Measurements from ENCODE around the gene RABGAP1L. TPM values are rescaled to one million over a fixed set of nuclear protein-coding genes. Genes with fewer than 3 reads are reported as not detected.
A peak's percentile ranks its signal among the peaks of the same experiment; 100 is the strongest.

RABGAP1L gene
- total and polyA plus RNA-seq, 4 donors, result 33.7 to 128 (median 62.1) TPM

DNA sequence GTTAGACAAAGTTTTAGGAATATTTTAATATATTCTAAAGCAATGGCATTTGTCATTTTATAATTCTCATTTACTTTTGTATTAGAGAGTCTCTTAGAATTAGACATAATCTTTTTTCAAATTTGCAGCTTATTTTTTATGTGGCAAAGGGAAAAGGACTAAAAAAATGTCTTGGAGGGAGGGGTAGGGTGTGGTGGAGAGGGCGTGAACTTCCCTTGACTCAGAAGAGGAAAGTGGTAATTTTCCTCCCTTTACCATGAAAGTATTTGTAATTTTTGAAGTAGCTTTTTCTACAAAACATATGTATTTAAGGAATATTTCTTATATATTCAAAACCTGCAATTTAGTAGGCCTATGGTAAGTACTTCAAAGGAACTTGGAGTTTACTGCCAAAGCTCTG lies 6.9 kb upstream of the RABGAP1L start:
- H3K27me3 ChIP-seq (ENCODE audit: control insufficient read depth, insufficient read depth, low read length), result no peaks in the 10 kb centered on the region
- H3K4me1 ChIP-seq (ENCODE audit: control insufficient read depth, insufficient read depth, low read length), result no peaks in the 10 kb centered on the region
- no CpG with 5 or more reads among the region's 1 CpG for WGBS (ENCODE audit: insufficient coverage)
- peaks cover 2% of the 10 kb centered on the region for H3K9me3 ChIP-seq (ENCODE audit: control insufficient read depth, insufficient read depth, low read length)
- H3K27ac ChIP-seq (ENCODE audit: low read depth, low read length), result no peak overlapping the region
- DNase-seq (ENCODE audit: low read depth in 4 of 6, low spot score in 6 of 6), result no peak
- H3K4me3 ChIP-seq (ENCODE audit: low read depth, low read length), result no peak overlapping the region
- H3K36me3 ChIP-seq (ENCODE audit: control insufficient read depth, insufficient read depth, low read length), result no peaks in the 10 kb centered on the region

DNA sequence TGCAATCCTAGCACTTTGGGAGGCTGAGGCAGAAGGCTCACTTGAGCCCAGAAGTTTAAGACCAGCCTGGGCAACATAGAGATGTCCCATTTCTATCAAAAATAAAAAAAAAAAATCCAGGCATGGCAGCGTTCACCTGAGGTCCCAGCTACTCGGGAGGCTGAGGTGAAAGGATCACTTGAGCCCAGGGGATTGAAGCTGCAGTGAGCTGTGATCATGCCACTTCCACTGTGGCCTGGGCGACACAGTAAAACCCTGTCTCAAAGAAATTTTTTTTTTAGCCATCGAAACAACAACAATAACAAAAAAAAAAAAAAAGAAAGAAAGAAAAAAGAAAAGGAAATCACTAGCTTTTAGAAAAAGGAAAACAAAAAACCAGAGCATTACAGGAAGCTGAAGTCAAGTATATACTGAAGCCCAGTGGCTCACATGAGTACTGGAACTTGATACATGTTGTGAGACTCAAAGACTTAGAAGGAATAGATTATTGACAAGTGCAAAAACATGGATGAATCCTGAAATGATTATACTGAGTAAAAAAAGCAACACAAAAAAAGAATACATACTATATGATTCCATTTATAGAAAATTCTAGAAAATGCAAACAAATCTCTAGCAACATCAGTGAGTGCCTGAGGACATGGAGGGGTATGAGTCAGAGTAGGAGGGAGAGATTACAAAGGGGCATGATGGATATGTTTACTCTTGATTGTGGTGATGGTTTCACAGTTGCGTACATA lies 6.1 kb upstream of the RABGAP1L start:
- DNase-seq (ENCODE audit: low read depth in 4 of 6, low spot score in 6 of 6), result no peak
- no peaks in the 10 kb centered on the region for H3K36me3 ChIP-seq (ENCODE audit: control insufficient read depth, insufficient read depth, low read length)
- H3K4me1 ChIP-seq (ENCODE audit: control insufficient read depth, insufficient read depth, low read length), result no peaks in the 10 kb centered on the region
- peaks cover 2% of the 10 kb centered on the region for H3K9me3 ChIP-seq (ENCODE audit: control insufficient read depth, insufficient read depth, low read length)
- H3K27ac ChIP-seq (ENCODE audit: low read depth, low read length), result no peak overlapping the region
- 50% methylated on average over 2 of the region's 5 CpGs for WGBS (ENCODE audit: insufficient coverage)
- no peaks in the 10 kb centered on the region for H3K27me3 ChIP-seq (ENCODE audit: control insufficient read depth, insufficient read depth, low read length)
- H3K4me3 ChIP-seq (ENCODE audit: low read depth, low read length), result no peak overlapping the region

DNA sequence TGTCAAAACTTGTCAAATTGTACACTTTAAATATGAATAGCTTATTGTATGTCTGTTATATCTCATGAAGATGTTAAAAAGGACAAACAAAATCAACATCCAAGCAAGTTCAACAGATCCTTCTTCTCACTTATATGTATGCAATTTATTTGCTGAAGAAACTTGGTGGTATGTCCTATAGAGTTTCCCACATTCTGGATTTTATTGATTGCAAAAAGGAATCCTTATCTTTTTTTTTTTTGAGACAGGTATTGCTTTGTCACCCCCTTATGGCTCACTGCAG lies 5.6 kb upstream of the RABGAP1L start:
- DNase-seq (ENCODE audit: low read depth in 4 of 6, low spot score in 6 of 6), result no peak
- Histone ChIP-seq H3K36me3 (ENCODE audit: control insufficient read depth, insufficient read depth, low read length) (no peaks in the 10 kb centered on the region), H3K4me1 (ENCODE audit: control insufficient read depth, insufficient read depth, low read length) (no peaks in the 10 kb centered on the region), H3K4me3 (ENCODE audit: low read depth, low read length) (no peak overlapping the region), H3K27me3 (ENCODE audit: control insufficient read depth, insufficient read depth, low read length) (no peaks in the 10 kb centered on the region), H3K9me3 (ENCODE audit: control insufficient read depth, insufficient read depth, low read length) (peaks cover 2% of the 10 kb centered on the region), H3K27ac (ENCODE audit: low read depth, low read length) (no peak overlapping the region)

DNA sequence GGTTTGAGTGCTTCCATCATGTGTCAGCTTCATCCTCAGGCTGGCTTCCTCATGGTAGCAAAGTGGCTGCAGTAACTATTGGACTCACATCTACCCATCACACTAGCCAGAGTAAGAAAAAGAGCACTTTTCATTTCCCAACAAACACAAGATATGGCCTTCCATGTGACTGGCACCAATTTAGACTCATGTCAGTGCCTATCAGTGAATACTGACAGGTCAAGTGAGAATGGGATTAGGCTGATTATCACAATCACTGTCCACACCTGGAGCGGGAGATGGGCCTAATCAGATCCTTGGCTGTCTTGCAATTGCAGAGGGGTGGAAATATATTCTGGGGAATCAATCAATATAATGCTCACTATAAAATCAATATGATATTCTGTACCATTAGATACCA lies 2.9 kb upstream of the RABGAP1L start:
- WGBS (ENCODE audit: insufficient coverage), result no CpG with 5 or more reads among the region's 1 CpG
- Histone ChIP-seq H3K4me1 (ENCODE audit: control insufficient read depth, insufficient read depth, low read length) (peaks cover 8% of the 10 kb centered on the region), H3K27ac (ENCODE audit: low read depth, low read length) (no peak overlapping the region), H3K4me3 (ENCODE audit: low read depth, low read length) (no peak overlapping the region), H3K36me3 (ENCODE audit: control insufficient read depth, insufficient read depth, low read length) (no peaks in the 10 kb centered on the region), H3K9me3 (ENCODE audit: control insufficient read depth, insufficient read depth, low read length) (no peaks in the 10 kb centered on the region), H3K27me3 (ENCODE audit: control insufficient read depth, insufficient read depth, low read length) (no peaks in the 10 kb centered on the region)
- no peak for DNase-seq (ENCODE audit: low read depth in 4 of 6, low spot score in 6 of 6)

DNA sequence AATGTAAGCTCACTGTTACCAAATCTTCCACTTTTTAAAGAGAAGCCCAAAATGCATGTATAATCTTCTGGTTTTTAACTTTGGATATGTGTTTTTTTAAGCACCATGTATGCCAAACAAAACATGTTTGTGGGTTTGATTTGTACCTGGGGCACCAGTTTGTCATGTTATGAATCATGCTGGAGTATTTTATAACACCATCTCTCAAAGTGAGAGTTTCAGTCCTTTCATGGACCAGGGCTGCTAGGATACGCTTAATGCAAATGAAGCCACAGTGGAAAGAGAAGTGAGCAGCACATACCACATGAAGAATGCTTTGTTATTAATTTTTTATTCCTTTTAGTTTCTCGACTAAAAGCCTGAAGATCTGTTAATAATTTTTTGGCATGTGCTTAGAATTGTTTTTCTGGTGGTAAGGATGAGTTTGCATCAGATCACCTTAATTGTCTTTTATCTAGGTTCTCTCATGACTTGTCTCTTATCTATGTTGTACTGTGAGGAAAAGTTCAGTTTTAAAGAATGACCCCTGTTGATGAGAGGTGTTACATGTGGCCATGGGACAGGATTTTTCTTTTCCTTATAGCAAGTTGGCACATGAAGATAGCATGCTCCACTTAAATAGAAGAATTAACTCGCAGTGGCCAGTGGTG lies 2.0 kb upstream of the RABGAP1L start:
- Histone ChIP-seq H3K36me3 (ENCODE audit: control insufficient read depth, insufficient read depth, low read length) (no peaks in the 10 kb centered on the region), H3K27ac (ENCODE audit: low read depth, low read length) (no peak overlapping the region), H3K27me3 (ENCODE audit: control insufficient read depth, insufficient read depth, low read length) (no peaks in the 10 kb centered on the region), H3K4me1 (ENCODE audit: control insufficient read depth, insufficient read depth, low read length) (peaks cover 9% of the 10 kb centered on the region), H3K4me3 (ENCODE audit: low read depth, low read length) (no peak overlapping the region), H3K9me3 (ENCODE audit: control insufficient read depth, insufficient read depth, low read length) (no peaks in the 10 kb centered on the region)
- no peak for DNase-seq (ENCODE audit: low read depth in 4 of 6, low spot score in 6 of 6)
- WGBS (ENCODE audit: insufficient coverage), result no CpG with 5 or more reads among the region's 3 CpGs

DNA sequence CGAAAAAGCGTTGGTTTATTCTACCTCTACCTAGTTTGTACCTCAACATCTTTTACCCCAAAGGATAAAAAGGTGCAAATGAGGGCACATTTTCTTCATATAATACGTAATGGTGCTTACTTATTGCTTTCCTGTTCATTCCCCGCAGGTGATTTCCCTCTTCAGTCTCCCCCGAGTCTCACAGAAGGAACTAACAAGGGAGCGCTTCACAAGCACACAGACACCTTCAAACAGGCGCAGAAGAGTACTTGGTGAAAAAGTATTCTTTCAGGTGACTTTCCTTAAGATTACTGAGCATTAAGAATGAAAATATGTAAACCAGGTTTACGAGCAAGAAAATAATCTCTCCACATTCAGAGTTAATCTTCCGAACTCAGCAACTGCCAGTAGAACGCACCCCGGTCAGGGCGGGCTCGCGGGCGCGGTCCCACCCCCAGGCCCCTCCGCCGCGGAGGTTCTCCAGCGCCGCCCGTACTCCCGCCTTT lies 511 bp upstream of the RABGAP1L start:
- WGBS (ENCODE audit: insufficient coverage), result under 1% methylated on average over 15 of the region's 23 CpGs
- peak overlapping the region; percentile 51 for H3K27ac ChIP-seq (ENCODE audit: low read depth, low read length)
- no peaks in the 10 kb centered on the region for H3K9me3 ChIP-seq (ENCODE audit: control insufficient read depth, insufficient read depth, low read length)
- no peaks in the 10 kb centered on the region for H3K36me3 ChIP-seq (ENCODE audit: control insufficient read depth, insufficient read depth, low read length)
- peak overlapping the region; percentile 63 for H3K4me3 ChIP-seq (ENCODE audit: low read depth, low read length)
- no peaks in the 10 kb centered on the region for H3K27me3 ChIP-seq (ENCODE audit: control insufficient read depth, insufficient read depth, low read length)
- H3K4me1 ChIP-seq (ENCODE audit: control insufficient read depth, insufficient read depth, low read length), result peaks cover 9% of the 10 kb centered on the region
- DNase-seq (ENCODE audit: low read depth in 4 of 6, low spot score in 6 of 6), result peak in 1 of 6 donors; percentile 10

DNA sequence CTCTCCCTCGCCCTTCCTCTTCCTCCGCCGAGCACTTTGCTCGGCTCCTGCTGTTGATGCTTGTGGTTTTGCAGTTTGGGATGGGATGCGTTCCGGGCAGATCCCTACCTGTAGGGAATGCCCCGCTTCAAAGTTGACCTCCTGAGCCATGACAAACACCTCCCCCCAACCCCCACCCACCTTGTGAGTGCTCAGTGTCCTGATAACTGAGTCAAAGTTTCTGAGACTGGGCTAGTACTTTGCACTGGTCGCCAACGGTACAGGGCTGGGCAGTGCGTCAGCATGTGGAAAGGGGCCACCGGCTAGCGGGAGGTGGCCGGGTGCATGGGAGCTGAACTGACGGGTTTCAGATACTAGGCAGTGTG lies 771 bp downstream of the RABGAP1L start:
- H3K4me3 ChIP-seq (ENCODE audit: low read depth, low read length), result peak overlapping the region; percentile 81

DNA sequence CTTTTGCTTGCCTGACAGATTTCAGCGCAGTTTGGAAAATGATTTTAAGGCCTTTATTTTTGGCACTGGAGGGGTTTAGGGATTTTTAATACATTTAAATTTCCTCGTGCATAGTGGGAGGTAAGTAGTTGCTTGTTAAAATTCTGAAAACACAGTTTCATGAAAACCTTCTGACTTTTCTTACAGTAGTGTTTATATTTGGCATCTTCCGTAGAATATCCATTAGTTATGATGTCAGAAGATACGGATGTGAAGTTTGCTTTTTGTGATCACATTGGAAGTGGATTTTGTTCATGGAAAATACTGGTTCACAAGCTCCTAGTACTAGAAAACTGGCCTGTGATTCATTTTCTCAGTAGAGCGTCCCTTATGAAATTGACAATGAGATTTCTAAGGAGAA lies 1.3 kb downstream of the RABGAP1L start:
- no peak overlapping the region for H3K27ac ChIP-seq (ENCODE audit: low read depth, low read length)
- no peak for DNase-seq (ENCODE audit: low read depth in 4 of 6, low spot score in 6 of 6)
- no peaks in the 10 kb centered on the region for H3K27me3 ChIP-seq (ENCODE audit: control insufficient read depth, insufficient read depth, low read length)
- no peaks in the 10 kb centered on the region for H3K36me3 ChIP-seq (ENCODE audit: control insufficient read depth, insufficient read depth, low read length)
- peak overlapping the region; percentile 81 for H3K4me3 ChIP-seq (ENCODE audit: low read depth, low read length)
- no peaks in the 10 kb centered on the region for H3K9me3 ChIP-seq (ENCODE audit: control insufficient read depth, insufficient read depth, low read length)
- WGBS (ENCODE audit: insufficient coverage), result no CpG with 5 or more reads among the region's 5 CpGs
- H3K4me1 ChIP-seq (ENCODE audit: control insufficient read depth, insufficient read depth, low read length), result peaks cover 11% of the 10 kb centered on the region

More for the DNA sequence above, 771 bp downstream of the RABGAP1L start:
- peak in 5 of 6 donors; percentile 1 to 27 (median 15) for DNase-seq (ENCODE audit: low read depth in 4 of 6, low spot score in 6 of 6)
- peaks cover 9% of the 10 kb centered on the region for H3K4me1 ChIP-seq (ENCODE audit: control insufficient read depth, insufficient read depth, low read length)
- peak overlapping the region; percentile 77 for H3K27ac ChIP-seq (ENCODE audit: low read depth, low read length)
- H3K27me3 ChIP-seq (ENCODE audit: control insufficient read depth, insufficient read depth, low read length), result no peaks in the 10 kb centered on the region
- H3K9me3 ChIP-seq (ENCODE audit: control insufficient read depth, insufficient read depth, low read length), result no peaks in the 10 kb centered on the region
- no peaks in the 10 kb centered on the region for H3K36me3 ChIP-seq (ENCODE audit: control insufficient read depth, insufficient read depth, low read length)
- 0% methylated on average over 8 of the region's 14 CpGs for WGBS (ENCODE audit: insufficient coverage)

DNA sequence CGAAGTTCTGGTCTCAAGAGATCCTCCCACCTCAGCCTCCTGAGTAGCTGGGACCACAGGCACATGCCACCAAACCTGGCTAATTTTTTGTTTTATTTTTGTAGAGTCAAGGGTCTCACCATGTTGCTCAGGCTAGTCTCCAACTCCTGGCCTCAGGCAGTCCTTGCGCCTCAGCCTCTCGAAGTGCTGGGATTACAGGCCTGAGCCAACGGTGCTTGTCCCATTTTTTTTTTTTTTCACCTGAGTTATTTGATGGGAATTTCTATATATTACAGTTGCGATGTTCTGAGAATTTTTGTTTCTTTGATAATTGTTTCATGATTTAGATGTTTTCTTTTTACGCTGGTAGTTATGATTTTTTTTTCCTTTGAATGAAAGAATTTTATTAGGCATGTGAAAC lies 2.5 kb downstream of the RABGAP1L start:
- Histone ChIP-seq H3K27me3 (ENCODE audit: control insufficient read depth, insufficient read depth, low read length) (no peaks in the 10 kb centered on the region), H3K9me3 (ENCODE audit: control insufficient read depth, insufficient read depth, low read length) (no peaks in the 10 kb centered on the region), H3K4me3 (ENCODE audit: low read depth, low read length) (no peak overlapping the region), H3K27ac (ENCODE audit: low read depth, low read length) (no peak overlapping the region), H3K4me1 (ENCODE audit: control insufficient read depth, insufficient read depth, low read length) (peaks cover 13% of the 10 kb centered on the region), H3K36me3 (ENCODE audit: control insufficient read depth, insufficient read depth, low read length) (no peaks in the 10 kb centered on the region)
- 100% methylated on average over 1 of the region's 6 CpGs for WGBS (ENCODE audit: insufficient coverage)
- DNase-seq (ENCODE audit: low read depth in 4 of 6, low spot score in 6 of 6), result no peak

DNA sequence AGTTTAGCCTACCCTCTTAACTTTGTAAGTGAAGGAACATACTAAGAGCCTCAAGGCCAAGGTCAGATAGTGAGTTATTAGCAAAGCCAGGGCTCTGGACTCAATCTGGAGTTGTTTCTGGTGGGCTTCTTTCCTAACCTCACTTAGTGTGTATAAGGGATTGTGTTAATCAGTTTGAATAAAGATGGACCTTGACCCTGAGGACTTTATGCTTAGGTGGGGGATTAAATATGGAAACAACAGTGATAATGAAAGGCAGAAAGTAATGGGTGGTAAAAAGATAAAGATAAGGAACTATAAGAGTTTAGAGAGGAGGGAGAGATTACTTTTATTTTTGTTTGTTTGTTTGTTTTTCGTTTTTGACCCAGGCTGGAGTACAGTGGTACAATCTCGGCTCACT lies 5.5 kb downstream of the RABGAP1L start:
- peaks cover 13% of the 10 kb centered on the region for H3K4me1 ChIP-seq (ENCODE audit: control insufficient read depth, insufficient read depth, low read length)
- no peak for DNase-seq (ENCODE audit: low read depth in 4 of 6, low spot score in 6 of 6)
- no peaks in the 10 kb centered on the region for H3K9me3 ChIP-seq (ENCODE audit: control insufficient read depth, insufficient read depth, low read length)
- 95% methylated on average over 2 of the region's 2 CpGs for WGBS (ENCODE audit: insufficient coverage)
- H3K27me3 ChIP-seq (ENCODE audit: control insufficient read depth, insufficient read depth, low read length), result no peaks in the 10 kb centered on the region
- no peak overlapping the region for H3K27ac ChIP-seq (ENCODE audit: low read depth, low read length)
- H3K4me3 ChIP-seq (ENCODE audit: low read depth, low read length), result no peak overlapping the region
- no peaks in the 10 kb centered on the region for H3K36me3 ChIP-seq (ENCODE audit: control insufficient read depth, insufficient read depth, low read length)
